ENCODE measurements around the gene NPR3.

The NPR3 gene

GRCh38 chr5:32810804-32811203, 99.7 kb downstream of the NPR3 start:
- no peak for DNase-seq (ENCODE audit: low read depth in 2 of 2)

- no peak for DNase-seq (ENCODE audit: low read depth in 2 of 2)
Observed at GRCh38 chr5:32812399-32812798, 101.3 kb downstream of the NPR3 start.

- DNase-seq (ENCODE audit: low read depth in 2 of 2), result no peak
Observed at GRCh38 chr5:32814141-32814540, 103.0 kb downstream of the NPR3 start.

- no peak for DNase-seq (ENCODE audit: low read depth in 2 of 2)
Observed at GRCh38 chr5:32814620-32815019, 103.5 kb downstream of the NPR3 start.

- DNase-seq (ENCODE audit: low read depth in 2 of 2), result no peak
Observed at GRCh38 chr5:32827981-32828380, 116.9 kb downstream of the NPR3 start.

GRCh38 chr5:32828492-32828891, 117.4 kb downstream of the NPR3 start:
- no peak for DNase-seq (ENCODE audit: low read depth in 2 of 2)

GRCh38 chr5:32831624-32832023, 120.5 kb downstream of the NPR3 start:
- DNase-seq (ENCODE audit: low read depth in 2 of 2), result no peak

GRCh38 chr5:32833127-32833526, 122.0 kb downstream of the NPR3 start:
- no peak for DNase-seq (ENCODE audit: low read depth in 2 of 2)

- no peak for DNase-seq (ENCODE audit: low read depth in 2 of 2)
Observed at GRCh38 chr5:32833663-32834062, 122.5 kb downstream of the NPR3 start.

GRCh38 chr5:32834251-32834650, 123.1 kb downstream of the NPR3 start:
- DNase-seq (ENCODE audit: low read depth in 2 of 2), result no peak

- no peak for DNase-seq (ENCODE audit: low read depth in 2 of 2)
Observed at GRCh38 chr5:32836176-32836575, 125.1 kb downstream of the NPR3 start.

- DNase-seq (ENCODE audit: low read depth in 2 of 2), result no peak
Observed at GRCh38 chr5:32837211-32837610, 126.1 kb downstream of the NPR3 start.

- no peak for DNase-seq (ENCODE audit: low read depth in 2 of 2)
Observed at GRCh38 chr5:32839106-32839505, 128.0 kb downstream of the NPR3 start.

GRCh38 chr5:32840606-32841005, 129.5 kb downstream of the NPR3 start:
- DNase-seq (ENCODE audit: low read depth in 2 of 2), result no peak

Measured in stimulated activated CD8-positive, alpha-beta memory T cell treated with anti-CD3 and anti-CD28 coated beads, Interleukin-7, amount 100 ng/mL, for 1 hour (primary cell).